HG03097 (cell line): ENCODE results near the gene MAPK8IP3.
A peak's percentile ranks its signal among the peaks of the same experiment; 100 is the strongest.

ENCODE experiments used
- ATAC-seq: cut with Tn5 transposase; IDR thresholded peaks from one replicate; pipeline ENCODE4 v1.9.1; 2021; ENCODE audit not compliant: unreplicated experiment, low FRiP score

MAPK8IP3 gene

DNA sequence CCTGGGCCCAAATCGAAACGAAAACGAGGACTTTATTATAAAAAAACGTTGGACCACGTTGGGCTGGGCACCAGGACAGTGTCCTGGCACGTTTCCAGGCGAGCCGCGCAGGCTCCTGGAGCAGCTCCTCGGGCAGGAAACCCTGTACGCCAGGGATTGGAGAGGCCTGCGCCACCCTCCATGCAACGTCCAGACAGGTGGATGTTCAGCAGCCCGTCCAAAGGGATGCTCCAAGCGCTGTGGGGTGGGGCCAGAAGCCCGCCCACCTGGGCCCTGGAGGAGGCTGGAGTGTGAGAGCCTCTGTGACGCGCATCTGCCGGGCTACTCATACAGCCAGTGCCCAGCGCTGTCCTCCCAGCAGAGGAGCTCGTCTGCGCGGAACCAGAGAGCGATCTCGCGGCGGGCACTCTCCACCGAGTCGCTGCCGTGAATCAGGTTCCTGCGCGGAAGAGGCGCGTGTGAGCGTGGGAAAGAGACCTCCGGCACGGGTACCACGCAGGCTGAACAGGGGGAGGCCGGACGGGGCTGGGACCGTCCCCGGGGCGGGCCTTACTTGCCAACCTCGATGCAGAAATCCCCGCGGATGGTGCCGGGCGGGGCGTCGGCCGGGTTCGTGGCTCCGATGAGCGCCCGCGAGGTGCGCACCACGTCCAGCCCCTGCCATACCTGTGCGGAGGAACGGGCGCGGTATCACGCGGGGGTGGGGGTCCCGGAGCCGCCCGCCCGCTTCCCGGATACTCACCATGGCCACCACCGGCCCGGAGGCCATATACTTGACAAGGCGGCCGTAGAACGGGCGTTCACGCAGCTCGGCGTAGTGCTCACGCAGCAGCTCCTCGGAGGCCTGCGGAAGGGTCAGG lies 64.6 kb downstream of the MAPK8IP3 start:
- ATAC-seq = no peak

DNA sequence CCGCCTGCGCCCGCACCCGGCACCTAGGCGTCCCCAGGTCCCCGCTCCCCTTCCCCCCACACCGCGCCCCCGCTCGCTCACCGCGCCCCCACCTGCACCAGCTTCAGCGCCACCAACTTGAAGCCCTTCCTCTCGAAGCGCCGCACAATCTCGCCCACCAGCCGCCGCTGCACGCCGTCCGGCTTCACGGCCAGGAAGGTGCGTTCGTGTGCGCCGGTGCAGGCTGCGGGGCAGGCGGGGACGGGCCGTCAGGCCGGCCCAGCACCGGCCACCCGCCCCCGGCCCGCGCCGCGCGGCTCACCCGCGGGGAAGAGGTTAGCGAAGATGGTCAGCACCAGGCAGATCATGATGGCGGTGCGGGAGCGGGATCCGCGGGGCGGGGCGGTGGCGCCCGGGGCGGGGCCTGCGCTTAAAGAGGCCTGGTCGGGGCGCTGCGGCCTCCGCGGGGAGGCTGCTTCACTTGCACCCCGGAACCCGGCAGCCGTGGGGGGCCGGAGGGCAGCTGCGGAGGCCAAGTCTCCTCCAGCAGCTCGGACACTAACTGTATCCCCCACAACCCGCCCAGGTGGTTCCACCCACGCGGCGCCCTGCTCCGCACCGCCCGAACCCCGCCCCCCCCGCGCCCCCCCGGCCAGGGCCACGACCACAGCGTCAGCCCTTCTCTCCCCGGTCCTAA lies 65.3 kb downstream of the MAPK8IP3 start, which contains the start of gene NME3:
TSS of gene NME3 (minus strand) at position 356 of the 676 bp plus-strand sequence. CDS start at position 347, 9 bp downstream.
- ATAC-seq = no peak

DNA sequence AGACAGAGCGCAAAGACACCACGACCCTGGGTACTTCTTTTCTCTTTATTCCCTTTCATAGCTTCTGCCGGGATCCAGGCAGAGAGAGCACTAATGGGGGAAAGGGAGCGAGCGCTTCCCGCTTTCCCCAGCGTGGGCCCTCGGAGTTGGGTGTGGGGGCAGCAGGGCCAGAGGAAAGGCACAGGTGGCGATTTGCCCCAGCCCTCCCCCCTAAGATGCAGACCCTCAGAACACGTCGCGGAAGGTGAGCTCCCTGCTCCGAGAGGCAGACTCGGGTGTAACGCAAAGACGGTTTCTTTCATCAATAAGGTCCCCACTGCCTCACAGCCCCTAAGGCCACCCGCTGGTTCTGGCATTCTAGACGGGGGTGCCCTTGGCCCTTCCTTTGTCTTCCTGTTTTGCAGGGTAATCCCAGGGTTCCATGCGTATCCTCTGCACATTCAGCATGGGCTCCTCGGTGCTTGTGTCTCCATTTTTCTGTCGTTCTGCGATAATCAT lies 65.9 kb downstream of the MAPK8IP3 start:
- no peak for ATAC-seq

GRCh38 chr16:1772362-1772907 lies 66.4 kb downstream of the MAPK8IP3 start, which contains the start of gene EME2:
Gene EME2 (plus strand): TSS chr16:1772810. CDS start chr16:1773228, 418 bp downstream.
- no peak for ATAC-seq

GRCh38 chr16:1772908-1773702 lies 67.1 kb downstream of the MAPK8IP3 start, which contains the start of gene MRPS34:
Gene MRPS34 (minus strand): TSS chr16:1773134. CDS start chr16:1773119, 15 bp downstream.
- peak; percentile 46 for ATAC-seq

DNA sequence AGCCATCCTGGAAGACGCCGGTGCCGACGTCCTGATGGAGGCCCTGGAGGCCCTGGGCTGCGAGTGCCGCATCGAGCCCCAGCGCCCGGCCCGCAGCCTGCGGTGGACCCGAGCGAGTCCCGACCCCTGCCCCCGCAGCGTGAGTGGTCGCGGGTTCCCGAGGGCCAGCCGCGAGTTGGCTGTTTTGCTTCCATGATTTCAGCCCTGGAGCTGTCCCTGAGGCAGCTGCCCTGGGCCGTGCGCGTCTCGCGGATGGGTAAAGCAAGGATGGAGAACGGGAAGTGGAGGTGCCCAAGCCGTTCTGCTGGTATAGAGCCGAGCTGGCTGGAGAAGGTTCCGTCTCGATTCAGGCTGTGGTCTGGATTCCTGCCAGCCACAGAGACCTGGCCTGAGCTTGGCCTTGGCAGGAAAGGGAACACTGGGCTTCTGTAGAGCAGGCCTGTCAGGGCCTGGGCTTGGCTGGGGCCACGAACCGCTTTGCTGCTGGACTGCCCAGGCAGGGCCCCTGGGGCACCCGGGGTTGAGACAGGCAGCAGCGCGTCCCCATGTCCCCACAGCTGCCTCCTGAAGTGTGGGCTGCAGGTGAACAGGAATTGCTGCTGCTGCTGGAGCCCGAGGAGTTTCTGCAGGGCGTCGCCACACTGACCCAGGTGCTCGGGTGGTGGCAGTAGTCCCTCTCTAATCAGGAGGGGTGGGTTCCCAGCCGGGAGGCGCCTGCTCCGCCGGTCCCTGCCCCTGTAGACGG lies 67.9 kb downstream of the MAPK8IP3 start:
- peak; percentile 15 for ATAC-seq

DNA sequence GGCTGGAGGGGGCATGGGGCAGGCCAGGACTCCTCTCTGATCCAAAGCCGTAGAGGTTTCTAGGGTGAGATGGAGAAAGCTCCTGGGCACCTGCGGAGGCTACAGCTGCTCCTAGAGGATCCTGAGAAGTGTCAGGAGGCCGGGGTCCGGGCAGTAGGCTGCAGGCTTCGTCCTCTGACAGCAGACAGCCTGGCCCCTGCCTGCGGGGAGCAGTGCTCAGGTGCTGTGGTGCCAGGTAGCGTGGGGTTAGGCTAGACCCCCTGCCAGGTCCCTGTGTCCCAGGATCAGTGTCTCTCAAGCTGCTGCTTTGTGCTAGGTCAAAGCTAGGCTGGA lies 68.4 kb downstream of the MAPK8IP3 start:
- no peak for ATAC-seq

DNA sequence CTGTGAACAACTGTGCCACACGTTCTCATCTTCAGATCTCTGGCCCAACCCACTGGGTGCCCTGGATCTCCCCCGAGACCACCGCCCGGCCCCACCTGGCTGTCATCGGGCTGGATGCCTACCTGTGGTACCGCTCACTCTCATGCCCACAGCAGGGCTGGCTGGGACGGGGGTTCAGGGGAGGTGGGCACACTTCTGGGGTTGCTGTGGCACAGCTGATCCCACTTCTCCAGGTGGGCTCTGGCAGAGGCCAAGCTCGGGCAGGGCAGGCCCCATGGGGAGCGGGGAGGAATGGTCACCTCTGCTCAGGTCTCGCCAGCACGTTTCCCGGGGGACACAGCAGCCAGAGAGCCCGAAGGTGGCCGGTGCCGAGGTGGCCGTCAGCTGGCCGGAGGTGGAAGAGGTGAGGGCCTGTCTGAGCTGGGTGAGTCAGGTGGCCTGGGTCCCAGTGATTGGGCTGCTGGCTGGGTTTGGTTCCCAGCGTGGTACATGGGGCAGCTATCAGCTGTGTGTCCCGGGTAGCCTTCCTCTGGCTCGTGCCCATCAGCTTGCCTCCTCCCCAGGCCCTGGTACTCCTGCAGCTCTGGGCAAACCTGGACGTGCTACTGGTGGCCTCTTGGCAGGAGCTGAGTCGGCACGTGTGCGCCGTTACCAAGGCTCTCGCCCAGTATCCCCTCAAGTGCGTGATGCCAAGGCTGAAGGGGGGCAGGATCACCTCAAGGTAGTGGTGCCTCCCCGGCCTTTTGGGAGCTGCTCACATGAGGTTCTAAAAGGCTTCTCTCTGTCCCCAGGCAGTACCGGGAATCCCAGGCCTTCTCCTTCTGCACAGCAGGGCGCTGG lies 69.2 kb downstream of the MAPK8IP3 start:
- no peak for ATAC-seq

- no peak for ATAC-seq
Measured at GRCh38 chr16:1775846-1776671, 70.1 kb downstream of the MAPK8IP3 start.

DNA sequence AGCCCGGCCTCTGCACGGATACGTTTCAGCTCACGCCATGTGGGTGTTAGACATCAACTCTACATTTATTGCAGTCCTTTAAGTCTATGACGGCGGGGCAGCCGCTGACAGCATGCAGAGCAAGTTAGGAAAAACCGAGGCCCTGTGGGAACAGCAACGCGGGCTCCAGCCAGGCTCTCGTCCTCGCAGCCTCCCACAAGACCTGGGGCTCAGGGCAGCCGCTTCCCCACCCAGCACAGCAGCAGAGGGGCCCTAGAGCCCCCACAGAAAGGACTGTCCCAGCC lies 70.6 kb downstream of the MAPK8IP3 start:
- no peak for ATAC-seq

GRCh38 chr16:1776991-1777374 lies 71.0 kb downstream of the MAPK8IP3 start:
- no peak for ATAC-seq

- no peak for ATAC-seq
Measured at GRCh38 chr16:1777375-1778199, 71.6 kb downstream of the MAPK8IP3 start.

- no peak for ATAC-seq
Measured at GRCh38 chr16:1778200-1779179, 72.5 kb downstream of the MAPK8IP3 start.

GRCh38 chr16:1779234-1779701 lies 73.3 kb downstream of the MAPK8IP3 start:
- no peak for ATAC-seq

GRCh38 chr16:1779741-1780676 lies 74.0 kb downstream of the MAPK8IP3 start:
- no peak for ATAC-seq
